Loucy (cell line): ENCODE results near the gene REEP1.

ENCODE experiments used
- H2AFZ ChIP-seq: fragments of 200-600 bp; sonication (generic); 2 replicates; pipeline ENCODE4 v1.6.0; 2016; ENCODE audit warnings: antibody characterized with exemption, mild to moderate bottlenecking, low read length, moderate library complexity
- H3F3A ChIP-seq: fragments of 200-600 bp; 2 replicates; pipeline ENCODE4 v1.6.0; 2016; ENCODE audit warnings: antibody characterized with exemption, low read depth, mild to moderate bottlenecking
- H3K27me3 ChIP-seq: fragments of 200-600 bp; sonication (generic); 2 replicates; pipeline ENCODE4 v1.6.1; 2014; ENCODE audit warnings: low read length, mild to moderate bottlenecking; ENCODE audit not compliant: insufficient read depth, poor library complexity, severe bottlenecking
- H3K36me3 ChIP-seq: fragments of 200-600 bp; sonication (generic); 2 replicates; pipeline ENCODE4 v1.6.1; 2016; ENCODE audit warnings: low read length; ENCODE audit not compliant: insufficient read depth
- H3K4me1 ChIP-seq: fragments of 200-600 bp; sonication (generic); 2 replicates; pipeline ENCODE4 v1.5.1; 2014; ENCODE audit warnings: low read length, mild to moderate bottlenecking; ENCODE audit not compliant: insufficient read depth, poor library complexity, severe bottlenecking
- H3K4me2 ChIP-seq: fragments of 200-600 bp; sonication (generic); 2 replicates; pipeline ENCODE4 v1.6.0; 2014; ENCODE audit warnings: antibody characterized with exemption, low read length, low read depth, mild to moderate bottlenecking; ENCODE audit not compliant: poor library complexity, severe bottlenecking
- H3K4me3 ChIP-seq: fragments of 200-600 bp; sonication (generic); 2 replicates; pipeline ENCODE4 v1.5.1; 2014; ENCODE audit warnings: low read length, mild to moderate bottlenecking, mixed read lengths; ENCODE audit not compliant: poor library complexity, severe bottlenecking
- H3K79me2 ChIP-seq: fragments of 200-600 bp; sonication (generic); 2 replicates; pipeline ENCODE4 v1.6.1; 2014; ENCODE audit warnings: low read length; ENCODE audit not compliant: insufficient read depth
- H3K9ac ChIP-seq: fragments of 200-600 bp; sonication (generic); 2 replicates; pipeline ENCODE4 v1.6.0; 2014; ENCODE audit warnings: mild to moderate bottlenecking, low read depth, low read length, moderate library complexity; ENCODE audit not compliant: poor library complexity, severe bottlenecking
- H3K9me2 ChIP-seq: fragments of 200-600 bp; sonication (generic); replicated peaks from 2 replicates; pipeline ENCODE4 v1.6.1; 2016; ENCODE audit warnings: low read depth, low read length, mixed read lengths
- H3K9me3 ChIP-seq: fragments of 200-600 bp; sonication (generic); 2 replicates; pipeline ENCODE4 v1.6.1; 2014; ENCODE audit warnings: mild to moderate bottlenecking, antibody characterized with exemption, low read length, low read depth; ENCODE audit not compliant: insufficient read depth
- H4K20me1 ChIP-seq: fragments of 200-600 bp; sonication (generic); 2 replicates; pipeline ENCODE4 v1.6.0; 2014; ENCODE audit warnings: antibody characterized with exemption, low read length, mild to moderate bottlenecking; ENCODE audit not compliant: insufficient read depth, poor library complexity, severe bottlenecking
- EZH2phosphoT487 ChIP-seq: fragments of 200-600 bp; IDR thresholded peaks from 2 replicates; pipeline ENCODE4 v1.6.1; 2018; ENCODE audit warnings: antibody characterized with exemption, mild to moderate bottlenecking, moderate library complexity, borderline replicate concordance
- TF ChIP-seq, protein P1 (sequence below): fragments of 200-600 bp; sonication (generic); conservative IDR thresholded peaks from 2 replicates; pipeline ENCODE4 v1.5.1; 2014; ENCODE audit warnings: mild to moderate bottlenecking, antibody characterized with exemption, low read length

Gene REEP1

DNA sequence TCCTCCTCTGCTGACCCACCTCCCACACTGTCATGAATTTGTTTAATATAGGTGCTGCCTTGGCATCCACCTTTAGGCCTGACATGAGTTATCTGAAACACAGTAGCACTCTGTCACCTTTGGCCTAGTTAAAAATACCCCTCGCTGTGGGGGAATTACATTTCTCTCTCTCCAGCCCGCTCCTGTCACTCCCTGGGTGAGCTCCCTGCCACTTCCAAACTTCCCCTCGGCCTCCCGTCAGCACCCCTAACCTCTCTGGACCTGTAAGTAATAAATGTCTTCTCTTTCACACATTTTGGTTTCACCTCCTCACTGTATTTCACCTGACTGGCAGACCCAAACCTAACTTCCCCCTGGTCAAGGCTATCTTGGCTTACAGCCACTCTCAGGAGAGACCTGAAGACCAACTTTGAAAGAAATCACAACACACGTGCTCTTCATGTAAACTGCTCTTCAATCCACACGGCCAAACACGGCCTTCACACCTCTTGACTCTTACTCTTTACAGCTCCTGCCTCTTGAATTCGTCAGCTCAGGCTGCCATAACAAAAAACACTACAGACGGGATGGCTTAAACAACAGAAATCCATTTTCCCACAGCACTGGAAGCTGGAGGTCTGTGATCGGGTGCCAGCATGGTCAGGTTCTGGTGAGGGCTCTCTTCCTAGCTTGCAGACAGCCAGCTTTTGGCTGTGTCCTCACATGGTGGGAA is 28.3 kb downstream of the REEP1 start:
- no peak overlapping the region for H3K9ac ChIP-seq
- H3K4me3 ChIP-seq: no peak overlapping the region
- no peaks in the 10 kb centered on the region for H3K27me3 ChIP-seq
- no peaks in the 10 kb centered on the region for H3K79me2 ChIP-seq
- no peaks in the 10 kb centered on the region for H3K9me2 ChIP-seq
- no peaks in the 10 kb centered on the region for H4K20me1 ChIP-seq
- no peaks in the 10 kb centered on the region for H3K9me3 ChIP-seq
- H3F3A ChIP-seq: no peaks in the 10 kb centered on the region
- H3K4me2 ChIP-seq: no peak overlapping the region
- TF ChIP-seq, protein P1, sequence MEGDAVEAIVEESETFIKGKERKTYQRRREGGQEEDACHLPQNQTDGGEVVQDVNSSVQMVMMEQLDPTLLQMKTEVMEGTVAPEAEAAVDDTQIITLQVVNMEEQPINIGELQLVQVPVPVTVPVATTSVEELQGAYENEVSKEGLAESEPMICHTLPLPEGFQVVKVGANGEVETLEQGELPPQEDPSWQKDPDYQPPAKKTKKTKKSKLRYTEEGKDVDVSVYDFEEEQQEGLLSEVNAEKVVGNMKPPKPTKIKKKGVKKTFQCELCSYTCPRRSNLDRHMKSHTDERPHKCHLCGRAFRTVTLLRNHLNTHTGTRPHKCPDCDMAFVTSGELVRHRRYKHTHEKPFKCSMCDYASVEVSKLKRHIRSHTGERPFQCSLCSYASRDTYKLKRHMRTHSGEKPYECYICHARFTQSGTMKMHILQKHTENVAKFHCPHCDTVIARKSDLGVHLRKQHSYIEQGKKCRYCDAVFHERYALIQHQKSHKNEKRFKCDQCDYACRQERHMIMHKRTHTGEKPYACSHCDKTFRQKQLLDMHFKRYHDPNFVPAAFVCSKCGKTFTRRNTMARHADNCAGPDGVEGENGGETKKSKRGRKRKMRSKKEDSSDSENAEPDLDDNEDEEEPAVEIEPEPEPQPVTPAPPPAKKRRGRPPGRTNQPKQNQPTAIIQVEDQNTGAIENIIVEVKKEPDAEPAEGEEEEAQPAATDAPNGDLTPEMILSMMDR: no peak
- no peak for TF ChIP-seq EZH2phosphoT487
- no peak overlapping the region for H2AFZ ChIP-seq
- no peaks in the 10 kb centered on the region for H3K36me3 ChIP-seq
- no peaks in the 10 kb centered on the region for H3K4me1 ChIP-seq

DNA sequence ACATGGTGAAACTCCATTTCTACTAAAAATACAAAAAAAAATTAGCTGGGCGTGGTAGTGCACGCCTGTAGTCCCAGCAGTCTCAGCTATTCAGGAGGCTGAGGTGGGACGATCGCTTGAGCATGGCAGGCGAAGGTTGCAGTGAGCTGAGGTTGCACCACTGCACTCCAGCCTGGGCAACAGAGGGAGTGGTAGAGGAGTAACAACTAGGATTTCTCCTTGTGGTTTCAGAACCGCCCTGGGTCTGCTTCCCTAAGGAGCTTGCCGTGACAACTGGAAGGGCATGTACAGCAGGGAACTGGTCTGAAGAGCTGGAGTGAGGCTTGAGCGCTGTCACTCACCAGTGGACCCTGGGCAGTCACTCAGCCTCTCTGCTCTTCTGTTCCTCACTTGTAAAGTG is 29.1 kb downstream of the REEP1 start:
- Histone ChIP-seq H3K4me3 (no peak overlapping the region), H3K79me2 (no peaks in the 10 kb centered on the region), H3K9ac (no peak overlapping the region), H3F3A (no peaks in the 10 kb centered on the region), H2AFZ (no peak overlapping the region), H3K4me1 (no peaks in the 10 kb centered on the region), H3K27me3 (no peaks in the 10 kb centered on the region), H4K20me1 (no peaks in the 10 kb centered on the region), H3K36me3 (no peaks in the 10 kb centered on the region), H3K9me2 (no peaks in the 10 kb centered on the region), H3K9me3 (no peaks in the 10 kb centered on the region), H3K4me2 (no peak overlapping the region)
- no peak for TF ChIP-seq EZH2phosphoT487
- TF ChIP-seq, protein P1: no peak

DNA sequence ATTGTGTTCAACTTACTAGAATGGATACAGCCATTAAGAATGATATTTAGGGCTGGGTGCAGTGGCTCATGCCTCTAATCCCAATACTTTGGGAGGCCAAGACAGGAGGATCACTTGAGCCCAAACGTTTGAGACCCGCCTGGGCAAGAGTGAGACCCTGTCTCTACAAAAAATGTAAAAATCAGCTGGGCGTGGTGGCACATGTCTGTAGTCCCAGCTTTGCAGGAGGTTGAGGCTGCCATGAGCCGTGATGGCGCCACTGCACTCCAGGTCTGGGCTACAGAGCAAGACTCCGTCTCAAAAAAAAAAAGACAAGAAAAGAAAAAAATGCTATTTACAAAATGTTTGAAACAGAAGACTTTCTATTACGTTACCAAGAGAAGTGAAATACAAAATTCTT is 30.0 kb downstream of the REEP1 start:
- H3F3A ChIP-seq: no peaks in the 10 kb centered on the region
- no peaks in the 10 kb centered on the region for H3K4me1 ChIP-seq
- H3K4me3 ChIP-seq: no peak overlapping the region
- no peaks in the 10 kb centered on the region for H3K9me2 ChIP-seq
- H3K79me2 ChIP-seq: no peaks in the 10 kb centered on the region
- no peaks in the 10 kb centered on the region for H4K20me1 ChIP-seq
- H2AFZ ChIP-seq: no peak overlapping the region
- no peaks in the 10 kb centered on the region for H3K27me3 ChIP-seq
- TF ChIP-seq, protein P1: no peak
- TF ChIP-seq EZH2phosphoT487: no peak
- no peak overlapping the region for H3K9ac ChIP-seq
- no peaks in the 10 kb centered on the region for H3K9me3 ChIP-seq
- no peak overlapping the region for H3K4me2 ChIP-seq
- H3K36me3 ChIP-seq: no peaks in the 10 kb centered on the region
